Measurements from ENCODE around the gene GOLGA6A.

GRCh38 chr15:74109713-74110112, 27.4 kb upstream of the GOLGA6A start:
- TF ChIP-seq, protein P1, sequence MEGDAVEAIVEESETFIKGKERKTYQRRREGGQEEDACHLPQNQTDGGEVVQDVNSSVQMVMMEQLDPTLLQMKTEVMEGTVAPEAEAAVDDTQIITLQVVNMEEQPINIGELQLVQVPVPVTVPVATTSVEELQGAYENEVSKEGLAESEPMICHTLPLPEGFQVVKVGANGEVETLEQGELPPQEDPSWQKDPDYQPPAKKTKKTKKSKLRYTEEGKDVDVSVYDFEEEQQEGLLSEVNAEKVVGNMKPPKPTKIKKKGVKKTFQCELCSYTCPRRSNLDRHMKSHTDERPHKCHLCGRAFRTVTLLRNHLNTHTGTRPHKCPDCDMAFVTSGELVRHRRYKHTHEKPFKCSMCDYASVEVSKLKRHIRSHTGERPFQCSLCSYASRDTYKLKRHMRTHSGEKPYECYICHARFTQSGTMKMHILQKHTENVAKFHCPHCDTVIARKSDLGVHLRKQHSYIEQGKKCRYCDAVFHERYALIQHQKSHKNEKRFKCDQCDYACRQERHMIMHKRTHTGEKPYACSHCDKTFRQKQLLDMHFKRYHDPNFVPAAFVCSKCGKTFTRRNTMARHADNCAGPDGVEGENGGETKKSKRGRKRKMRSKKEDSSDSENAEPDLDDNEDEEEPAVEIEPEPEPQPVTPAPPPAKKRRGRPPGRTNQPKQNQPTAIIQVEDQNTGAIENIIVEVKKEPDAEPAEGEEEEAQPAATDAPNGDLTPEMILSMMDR (IDR thresholded peaks at IDR 0.05; ENCODE audit: low read length) = no peak
- TF ChIP-seq EZH2 (IDR thresholded peaks at IDR 0.05; ENCODE audit: borderline replicate concordance, low read length) = no peak

Measured in OCI-LY1 (cell line).